Gastrocnemius medialis (tissue), 4 donors: Measurements from ENCODE around the gene EHD4.

Experiments used
- CTCF ChIP-seq, 5 experiments: fragments of 450-650 bp in 3 of 5; fragments of 200-600 bp in 2 of 5; sonication (generic) in 2 of 5; IDR thresholded peaks in 4 of 5; conservative IDR thresholded peaks in 1 of 5; 1 replicate in 4 of 5; 2 replicates in 1 of 5; pipeline ENCODE4 v1.5.1; 2016 to 2019; ENCODE audit warnings: antibody characterized with exemption in 5 of 5, mild to moderate bottlenecking in 3 of 5, moderate library complexity in 3 of 5
- POLR2A ChIP-seq, 2 donors: fragments of 450-650 bp; IDR thresholded peaks; one replicate each; pipeline ENCODE4 v1.6.1; 2017; ENCODE audit warnings: antibody characterized with exemption in 2 of 2, mild to moderate bottlenecking in 2 of 2, moderate library complexity in 2 of 2

GRCh38 chr15:41942886-41943285, 29.5 kb downstream of the EHD4 start:
- TF ChIP-seq CTCF (IDR thresholded peaks at IDR 0.05 in 4 of 5, conservative IDR thresholded peaks at IDR 0.05 in 1 of 5) = no peak
- no peak for TF ChIP-seq POLR2A (IDR thresholded peaks at IDR 0.05)
